GM23338 (cell line): ENCODE measurements around the gene VCL. TPM values are rescaled to one million over a fixed set of nuclear protein-coding genes. Genes with fewer than 3 reads are reported as not detected.

Experiments used
- ATAC-seq: fragments of 200-7000 bp; cut with Tn5 transposase; 3 replicates; pipeline ENCODE4 v1.9.1; 2020
- DNase-seq: peaks from one replicate; pipeline ENCODE4 v3.0.0-alpha.2; 2015; ENCODE audit warnings: low spot score
- H2AFZ ChIP-seq: fragments of 200-600 bp; sonication (generic); 2 replicates; pipeline ENCODE4 v1.8.0; 2016; ENCODE audit warnings: antibody characterized with exemption, mild to moderate bottlenecking, moderate library complexity
- H3F3A ChIP-seq: fragments of 200-600 bp; sonication (generic); replicated peaks from 2 replicates; pipeline ENCODE4 v1.8.0; 2017; ENCODE audit warnings: antibody characterized with exemption, mixed run types, low read depth
- H3K27ac ChIP-seq: fragments of 200-600 bp; sonication (generic); 2 replicates; pipeline ENCODE4 v1.6.1; 2016; ENCODE audit warnings: low read depth
- H3K27me3 ChIP-seq: fragments of 200-600 bp; sonication (generic); 2 replicates; pipeline ENCODE4 v1.8.0; 2016; ENCODE audit warnings: mild to moderate bottlenecking, mixed run types, moderate library complexity; ENCODE audit not compliant: insufficient read depth
- H3K36me3 ChIP-seq: fragments of 200-600 bp; sonication (generic); 2 replicates; pipeline ENCODE4 v1.8.0; 2016; ENCODE audit warnings: mild to moderate bottlenecking; ENCODE audit not compliant: insufficient read depth
- H3K4me1 ChIP-seq: fragments of 200-600 bp; sonication (generic); 2 replicates; pipeline ENCODE4 v1.8.0; 2016; ENCODE audit warnings: mild to moderate bottlenecking, moderate library complexity; ENCODE audit not compliant: insufficient read depth
- H3K4me2 ChIP-seq: fragments of 200-600 bp; sonication (generic); 2 replicates; pipeline ENCODE4 v1.7.1; 2017; ENCODE audit warnings: mixed run types
- H3K4me3 ChIP-seq: fragments of 200-600 bp; sonication (generic); 2 replicates; pipeline ENCODE4 v1.6.1; 2016; ENCODE audit warnings: mixed run types
- H3K79me2 ChIP-seq: fragments of 200-600 bp; sonication (generic); replicated peaks from 2 replicates; pipeline ENCODE4 v1.8.0; 2017; ENCODE audit warnings: mild to moderate bottlenecking; ENCODE audit not compliant: insufficient read depth
- H3K9me2 ChIP-seq: fragments of 200-600 bp; sonication (generic); 2 replicates; pipeline ENCODE4 v1.8.0; 2017; ENCODE audit not compliant: insufficient read depth
- H4K20me1 ChIP-seq: fragments of 200-600 bp; sonication (generic); replicated peaks from 2 replicates; pipeline ENCODE4 v1.8.0; 2017; ENCODE audit warnings: mild to moderate bottlenecking; ENCODE audit not compliant: insufficient read depth
- H3K27ac Mint-ChIP-seq: 2 replicates; pipeline ENCODE4 v1.8.0; 2020; ENCODE audit warnings: inconsistent platforms, mild to moderate bottlenecking, moderate library complexity, mixed read lengths
- H3K27me3 Mint-ChIP-seq: 3 replicates; pipeline ENCODE4 v1.8.0; 2022; ENCODE audit warnings: low read depth, mild to moderate bottlenecking, moderate library complexity, mixed read lengths, inconsistent platforms; ENCODE audit not compliant: insufficient read depth, poor library complexity
- H3K36me3 Mint-ChIP-seq: 3 replicates; pipeline ENCODE4 v1.8.0; 2021; ENCODE audit warnings: low read depth, mild to moderate bottlenecking, inconsistent platforms, moderate library complexity, mixed read lengths
- H3K4me1 Mint-ChIP-seq: 3 replicates; pipeline ENCODE4 v1.8.0; 2020; ENCODE audit warnings: mild to moderate bottlenecking, inconsistent platforms, mixed read lengths
- H3K4me3 Mint-ChIP-seq: 3 replicates; pipeline ENCODE4 v1.8.0; 2021; ENCODE audit warnings: moderate library complexity, mild to moderate bottlenecking, inconsistent platforms, mixed read lengths
- H3K9me3 Mint-ChIP-seq: 3 replicates; pipeline ENCODE4 v1.8.0; 2020; ENCODE audit warnings: moderate library complexity, mild to moderate bottlenecking, inconsistent platforms, mixed read lengths
- CREB1 ChIP-seq: fragments of 250-450 bp; sonication (Bioruptor Pico); IDR thresholded peaks from 2 replicates; pipeline ENCODE4 v1.5.0; 2020; ENCODE audit warnings: low read depth, mild to moderate bottlenecking, moderate library complexity
- CTCF ChIP-seq, 2 experiments: fragments of 200-600 bp in 1 of 2; sonication (generic) in 1 of 2; conservative IDR thresholded peaks; 2 replicates each; pipeline versions ENCODE4 v1.5.1 to v1.6.1; 2016 to 2017; ENCODE audit warnings: antibody characterized with exemption in 2 of 2, low read depth in 2 of 2, mild to moderate bottlenecking in 2 of 2, moderate library complexity in 1 of 2
- POLR2AphosphoS5 ChIP-seq: IDR thresholded peaks from 2 replicates; pipeline ENCODE4 v1.6.1; 2016; ENCODE audit warnings: antibody characterized with exemption, low read depth
- STAT1 ChIP-seq: IDR thresholded peaks from one replicate; pipeline ENCODE4 v1.6.1; 2016; ENCODE audit warnings: antibody characterized with exemption; ENCODE audit not compliant: unreplicated experiment
- ZNF114 ChIP-seq: fragments of 250-450 bp; sonication (Bioruptor Pico); IDR thresholded peaks from 2 replicates; pipeline ENCODE4 v1.5.0; 2020; ENCODE audit warnings: mild to moderate bottlenecking, moderate library complexity
- polyA plus RNA-seq: library from polyadenylated mRNA; unstranded; fragments of >200 nt; fragmentation: Nextera tagmentation; extraction: Ambion mirVana; gene quantifications from 2 replicates; pipeline ENCODE4 v1.2.1, GENCODE V29; 2016
- total RNA-seq: library from RNA; depleted of rRNA; stranded (reverse); fragments of >200 nt; shearing (Covaris generic); gene quantifications from 2 replicates; pipeline ENCODE4 v1.2.3, GENCODE V29; 2014
- TF ChIP-seq, protein P1 (sequence below): fragments of 250-450 bp; sonication (Bioruptor Pico); IDR thresholded peaks from 2 replicates; pipeline ENCODE4 v1.5.0; 2020; ENCODE audit warnings: mild to moderate bottlenecking, moderate library complexity
- TF ChIP-seq, protein P2 (sequence below): IDR thresholded peaks from 2 replicates; pipeline ENCODE4 v1.6.1; 2016; ENCODE audit warnings: antibody characterized with exemption

VCL gene
- total and polyA plus RNA-seq, 2 experiments from 2014 or later: 60.7 to 254 TPM

DNA sequence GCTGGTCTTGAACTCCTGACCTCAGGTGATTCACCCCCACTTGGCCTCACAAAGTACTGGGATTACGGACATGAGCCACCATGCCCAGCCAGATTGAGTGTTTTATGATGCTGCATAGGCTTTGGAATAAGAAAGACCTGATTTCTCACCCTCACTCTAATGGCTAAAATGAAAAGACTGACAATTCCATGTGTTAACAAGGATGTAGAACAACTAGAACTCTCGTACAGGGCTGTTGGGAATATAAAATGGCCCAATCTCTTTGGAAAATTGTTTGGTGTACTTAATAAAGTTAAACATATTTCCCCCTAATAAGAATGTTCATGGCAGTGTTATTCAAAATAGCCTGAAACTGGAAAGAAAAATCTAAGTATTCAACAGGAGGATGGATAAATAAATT lies 43.2 kb upstream of the VCL start (continued):
- TF ChIP-seq, protein P1, sequence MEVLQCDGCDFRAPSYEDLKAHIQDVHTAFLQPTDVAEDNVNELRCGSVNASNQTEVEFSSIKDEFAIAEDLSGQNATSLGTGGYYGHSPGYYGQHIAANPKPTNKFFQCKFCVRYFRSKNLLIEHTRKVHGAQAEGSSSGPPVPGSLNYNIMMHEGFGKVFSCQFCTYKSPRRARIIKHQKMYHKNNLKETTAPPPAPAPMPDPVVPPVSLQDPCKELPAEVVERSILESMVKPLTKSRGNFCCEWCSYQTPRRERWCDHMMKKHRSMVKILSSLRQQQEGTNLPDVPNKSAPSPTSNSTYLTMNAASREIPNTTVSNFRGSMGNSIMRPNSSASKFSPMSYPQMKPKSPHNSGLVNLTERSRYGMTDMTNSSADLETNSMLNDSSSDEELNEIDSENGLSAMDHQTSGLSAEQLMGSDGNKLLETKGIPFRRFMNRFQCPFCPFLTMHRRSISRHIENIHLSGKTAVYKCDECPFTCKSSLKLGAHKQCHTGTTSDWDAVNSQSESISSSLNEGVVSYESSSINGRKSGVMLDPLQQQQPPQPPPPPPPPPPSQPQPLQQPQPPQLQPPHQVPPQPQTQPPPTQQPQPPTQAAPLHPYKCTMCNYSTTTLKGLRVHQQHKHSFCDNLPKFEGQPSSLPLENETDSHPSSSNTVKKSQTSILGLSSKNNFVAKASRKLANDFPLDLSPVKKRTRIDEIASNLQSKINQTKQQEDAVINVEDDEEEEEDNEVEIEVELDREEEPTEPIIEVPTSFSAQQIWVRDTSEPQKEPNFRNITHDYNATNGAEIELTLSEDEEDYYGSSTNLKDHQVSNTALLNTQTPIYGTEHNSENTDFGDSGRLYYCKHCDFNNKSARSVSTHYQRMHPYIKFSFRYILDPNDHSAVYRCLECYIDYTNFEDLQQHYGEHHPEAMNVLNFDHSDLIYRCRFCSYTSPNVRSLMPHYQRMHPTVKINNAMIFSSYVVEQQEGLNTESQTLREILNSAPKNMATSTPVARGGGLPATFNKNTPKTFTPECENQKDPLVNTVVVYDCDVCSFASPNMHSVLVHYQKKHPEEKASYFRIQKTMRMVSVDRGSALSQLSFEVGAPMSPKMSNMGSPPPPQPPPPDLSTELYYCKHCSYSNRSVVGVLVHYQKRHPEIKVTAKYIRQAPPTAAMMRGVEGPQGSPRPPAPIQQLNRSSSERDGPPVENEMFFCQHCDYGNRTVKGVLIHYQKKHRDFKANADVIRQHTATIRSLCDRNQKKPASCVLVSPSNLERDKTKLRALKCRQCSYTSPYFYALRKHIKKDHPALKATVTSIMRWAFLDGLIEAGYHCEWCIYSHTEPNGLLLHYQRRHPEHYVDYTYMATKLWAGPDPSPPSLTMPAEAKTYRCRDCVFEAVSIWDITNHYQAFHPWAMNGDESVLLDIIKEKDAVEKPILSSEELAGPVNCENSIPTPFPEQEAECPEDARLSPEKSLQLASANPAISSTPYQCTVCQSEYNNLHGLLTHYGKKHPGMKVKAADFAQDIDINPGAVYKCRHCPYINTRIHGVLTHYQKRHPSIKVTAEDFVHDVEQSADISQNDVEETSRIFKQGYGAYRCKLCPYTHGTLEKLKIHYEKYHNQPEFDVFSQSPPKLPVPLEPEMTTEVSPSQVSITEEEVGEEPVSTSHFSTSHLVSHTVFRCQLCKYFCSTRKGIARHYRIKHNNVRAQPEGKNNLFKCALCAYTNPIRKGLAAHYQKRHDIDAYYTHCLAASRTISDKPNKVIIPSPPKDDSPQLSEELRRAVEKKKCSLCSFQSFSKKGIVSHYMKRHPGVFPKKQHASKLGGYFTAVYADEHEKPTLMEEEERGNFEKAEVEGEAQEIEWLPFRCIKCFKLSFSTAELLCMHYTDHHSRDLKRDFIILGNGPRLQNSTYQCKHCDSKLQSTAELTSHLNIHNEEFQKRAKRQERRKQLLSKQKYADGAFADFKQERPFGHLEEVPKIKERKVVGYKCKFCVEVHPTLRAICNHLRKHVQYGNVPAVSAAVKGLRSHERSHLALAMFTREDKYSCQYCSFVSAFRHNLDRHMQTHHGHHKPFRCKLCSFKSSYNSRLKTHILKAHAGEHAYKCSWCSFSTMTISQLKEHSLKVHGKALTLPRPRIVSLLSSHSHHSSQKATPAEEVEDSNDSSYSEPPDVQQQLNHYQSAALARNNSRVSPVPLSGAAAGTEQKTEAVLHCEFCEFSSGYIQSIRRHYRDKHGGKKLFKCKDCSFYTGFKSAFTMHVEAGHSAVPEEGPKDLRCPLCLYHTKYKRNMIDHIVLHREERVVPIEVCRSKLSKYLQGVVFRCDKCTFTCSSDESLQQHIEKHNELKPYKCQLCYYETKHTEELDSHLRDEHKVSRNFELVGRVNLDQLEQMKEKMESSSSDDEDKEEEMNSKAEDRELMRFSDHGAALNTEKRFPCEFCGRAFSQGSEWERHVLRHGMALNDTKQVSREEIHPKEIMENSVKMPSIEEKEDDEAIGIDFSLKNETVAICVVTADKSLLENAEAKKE (CRISPR knock-in tag): no peak
- TF ChIP-seq CTCF (conservative IDR thresholded peaks at IDR 0.05; ENCODE audit: low read depth in 2 of 2) (no peak), ZNF114 (CRISPR knock-in tag) (no peak), POLR2AphosphoS5 (no peak), STAT1 (no peak)

DNA sequence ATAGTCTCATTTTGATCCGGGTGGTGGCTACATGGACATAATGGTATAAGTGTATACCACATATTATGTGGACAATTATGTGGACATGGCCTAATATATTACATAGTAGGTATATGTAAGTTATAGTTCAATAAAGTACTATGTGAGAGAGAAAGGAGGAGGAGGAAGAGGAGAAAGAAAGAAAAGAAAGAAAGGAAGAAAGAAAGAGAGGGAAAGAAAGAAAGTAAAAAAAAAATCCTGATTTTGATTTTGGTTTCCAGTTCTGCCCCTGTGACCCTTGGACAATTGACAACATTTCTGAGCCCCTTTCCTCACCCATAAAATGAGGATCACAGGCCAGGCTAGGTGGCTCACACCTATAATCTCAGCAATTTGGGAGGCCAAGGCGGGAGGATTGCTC lies 42.2 kb upstream of the VCL start:
- ATAC-seq: no peak
- H3K4me3 Mint-ChIP-seq: no peak overlapping the region
- Histone ChIP-seq H3K27me3 (no peaks in the 10 kb centered on the region), H4K20me1 (no peaks in the 10 kb centered on the region), H3K27ac (no peak overlapping the region), H3K79me2 (no peaks in the 10 kb centered on the region), H2AFZ (no peak overlapping the region), H3F3A (no peaks in the 10 kb centered on the region; the same call in 1 of the 2 replicates), H3K4me1 (peaks cover 12% of the 10 kb centered on the region), H3K36me3 (no peaks in the 10 kb centered on the region), H3K9me2 (no peaks in the 10 kb centered on the region), H3K4me2 (no peak overlapping the region), H3K4me3 (no peak overlapping the region)
- no peaks in the 10 kb centered on the region for H3K9me3 Mint-ChIP-seq
- peaks cover 16% of the 10 kb centered on the region for H3K4me1 Mint-ChIP-seq
- no peaks in the 10 kb centered on the region for H3K36me3 Mint-ChIP-seq
- no peak for DNase-seq
- H3K27me3 Mint-ChIP-seq: no peaks in the 10 kb centered on the region
- H3K27ac Mint-ChIP-seq: no peak overlapping the region
- TF ChIP-seq, protein P1 (CRISPR knock-in tag): no peak
- TF ChIP-seq POLR2AphosphoS5 (no peak), CREB1 (CRISPR knock-in tag) (no peak)
- TF ChIP-seq, protein P2, sequence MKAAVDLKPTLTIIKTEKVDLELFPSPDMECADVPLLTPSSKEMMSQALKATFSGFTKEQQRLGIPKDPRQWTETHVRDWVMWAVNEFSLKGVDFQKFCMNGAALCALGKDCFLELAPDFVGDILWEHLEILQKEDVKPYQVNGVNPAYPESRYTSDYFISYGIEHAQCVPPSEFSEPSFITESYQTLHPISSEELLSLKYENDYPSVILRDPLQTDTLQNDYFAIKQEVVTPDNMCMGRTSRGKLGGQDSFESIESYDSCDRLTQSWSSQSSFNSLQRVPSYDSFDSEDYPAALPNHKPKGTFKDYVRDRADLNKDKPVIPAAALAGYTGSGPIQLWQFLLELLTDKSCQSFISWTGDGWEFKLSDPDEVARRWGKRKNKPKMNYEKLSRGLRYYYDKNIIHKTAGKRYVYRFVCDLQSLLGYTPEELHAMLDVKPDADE: no peak
